ENCODE measurements around the gene ZBTB40.

DNA sequence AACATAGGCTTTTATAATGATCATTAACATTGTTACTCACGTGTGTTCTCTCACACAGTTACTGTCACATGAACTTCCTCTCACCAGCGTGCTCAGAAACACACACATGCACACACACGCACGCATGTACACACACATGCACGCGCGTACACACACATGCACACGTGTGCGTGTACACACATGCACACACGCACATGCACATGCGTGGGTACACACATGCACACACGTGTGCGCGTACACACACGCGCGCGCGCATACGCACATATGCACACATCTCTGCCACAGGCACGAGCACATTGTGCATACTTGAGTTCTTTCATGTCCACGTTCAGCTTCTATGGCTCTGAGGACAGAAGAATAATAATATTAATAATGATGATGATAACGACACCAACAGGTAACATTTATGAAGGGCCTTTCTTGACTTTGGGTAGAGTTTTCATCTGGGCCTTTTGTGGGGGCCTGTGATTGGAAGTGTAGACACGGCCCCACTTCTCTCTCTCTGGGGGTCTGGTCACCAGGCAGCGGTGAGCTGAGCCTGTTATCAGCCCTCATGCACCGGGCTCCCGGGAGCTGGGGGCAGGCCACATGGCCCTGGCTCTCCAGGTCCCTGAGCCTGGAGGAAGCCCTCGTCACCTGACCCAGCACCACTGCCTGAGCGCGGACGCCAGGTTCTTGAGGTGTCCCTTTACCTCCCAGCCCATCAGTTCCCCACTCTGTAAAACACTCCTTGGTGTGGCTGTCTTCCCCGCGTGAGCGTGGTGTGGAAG is 118.7 kb downstream of the ZBTB40 start:
- TF ChIP-seq, protein P1, sequence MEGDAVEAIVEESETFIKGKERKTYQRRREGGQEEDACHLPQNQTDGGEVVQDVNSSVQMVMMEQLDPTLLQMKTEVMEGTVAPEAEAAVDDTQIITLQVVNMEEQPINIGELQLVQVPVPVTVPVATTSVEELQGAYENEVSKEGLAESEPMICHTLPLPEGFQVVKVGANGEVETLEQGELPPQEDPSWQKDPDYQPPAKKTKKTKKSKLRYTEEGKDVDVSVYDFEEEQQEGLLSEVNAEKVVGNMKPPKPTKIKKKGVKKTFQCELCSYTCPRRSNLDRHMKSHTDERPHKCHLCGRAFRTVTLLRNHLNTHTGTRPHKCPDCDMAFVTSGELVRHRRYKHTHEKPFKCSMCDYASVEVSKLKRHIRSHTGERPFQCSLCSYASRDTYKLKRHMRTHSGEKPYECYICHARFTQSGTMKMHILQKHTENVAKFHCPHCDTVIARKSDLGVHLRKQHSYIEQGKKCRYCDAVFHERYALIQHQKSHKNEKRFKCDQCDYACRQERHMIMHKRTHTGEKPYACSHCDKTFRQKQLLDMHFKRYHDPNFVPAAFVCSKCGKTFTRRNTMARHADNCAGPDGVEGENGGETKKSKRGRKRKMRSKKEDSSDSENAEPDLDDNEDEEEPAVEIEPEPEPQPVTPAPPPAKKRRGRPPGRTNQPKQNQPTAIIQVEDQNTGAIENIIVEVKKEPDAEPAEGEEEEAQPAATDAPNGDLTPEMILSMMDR (IDR thresholded peaks at IDR 0.05), result no peak
- no peak for TF ChIP-seq POLR2A (IDR thresholded peaks at IDR 0.05)

All from esophagus squamous epithelium (tissue), 4 donors.